Limb (tissue), 2 donors: Measurements from ENCODE around the gene SBNO2.
A peak's percentile ranks its signal among the peaks of the same experiment; 100 is the strongest.

Experiments used
- DNase-seq, 2 donors: peaks; one replicate each; pipeline ENCODE4 v3.0.0-alpha.2; 2016; ENCODE audit errors: extremely low spot score in 2 of 2

SBNO2 gene

DNA sequence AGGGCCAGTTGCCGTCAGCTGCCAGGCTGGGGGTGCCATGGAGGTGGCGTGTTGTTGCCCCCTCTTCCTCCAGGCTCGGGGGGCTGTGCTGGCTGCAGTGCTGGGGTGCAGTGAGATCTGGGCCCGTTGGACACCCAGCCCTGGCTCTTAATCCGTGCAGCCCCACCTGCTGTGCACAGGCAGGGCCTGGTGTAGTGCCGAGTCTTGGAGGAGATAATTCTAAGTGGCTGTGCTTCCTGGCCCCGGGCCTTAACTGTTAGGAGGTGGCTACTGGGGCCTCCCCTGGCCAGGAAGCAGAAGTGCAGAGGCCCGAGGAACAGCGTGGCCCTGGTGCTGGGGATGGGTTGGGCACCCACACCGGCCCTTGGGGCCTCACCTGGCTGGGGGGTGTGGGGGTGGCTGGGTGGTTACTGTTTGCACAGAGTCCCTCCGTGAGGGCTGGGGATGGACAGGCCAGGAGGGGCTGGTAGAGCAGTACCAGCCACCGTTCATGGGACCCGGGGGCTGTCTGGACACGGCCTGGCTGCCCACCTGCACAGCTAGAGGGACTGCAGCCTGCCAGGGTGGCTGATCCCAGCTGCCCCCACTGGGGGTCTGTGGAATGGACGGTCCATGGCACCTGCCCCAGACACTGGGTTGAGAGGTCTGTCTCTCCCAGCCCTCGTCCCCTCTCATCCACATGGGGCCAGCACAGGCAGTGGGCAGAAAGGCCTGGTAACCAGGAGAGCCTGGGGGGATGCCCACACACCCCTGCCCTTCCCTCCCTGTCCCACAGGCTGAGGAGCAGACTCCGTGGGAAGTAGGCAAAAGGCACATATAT lies 67.0 kb downstream of the SBNO2 start:
- DNase-seq, result no peak

- no peak for DNase-seq
Measured at GRCh38 chr19:1105873-1106840, 67.9 kb downstream of the SBNO2 start.

- peak in 1 of 2 donors; percentile 68 for DNase-seq
Measured at GRCh38 chr19:1105008-1105872, 68.8 kb downstream of the SBNO2 start.

DNA sequence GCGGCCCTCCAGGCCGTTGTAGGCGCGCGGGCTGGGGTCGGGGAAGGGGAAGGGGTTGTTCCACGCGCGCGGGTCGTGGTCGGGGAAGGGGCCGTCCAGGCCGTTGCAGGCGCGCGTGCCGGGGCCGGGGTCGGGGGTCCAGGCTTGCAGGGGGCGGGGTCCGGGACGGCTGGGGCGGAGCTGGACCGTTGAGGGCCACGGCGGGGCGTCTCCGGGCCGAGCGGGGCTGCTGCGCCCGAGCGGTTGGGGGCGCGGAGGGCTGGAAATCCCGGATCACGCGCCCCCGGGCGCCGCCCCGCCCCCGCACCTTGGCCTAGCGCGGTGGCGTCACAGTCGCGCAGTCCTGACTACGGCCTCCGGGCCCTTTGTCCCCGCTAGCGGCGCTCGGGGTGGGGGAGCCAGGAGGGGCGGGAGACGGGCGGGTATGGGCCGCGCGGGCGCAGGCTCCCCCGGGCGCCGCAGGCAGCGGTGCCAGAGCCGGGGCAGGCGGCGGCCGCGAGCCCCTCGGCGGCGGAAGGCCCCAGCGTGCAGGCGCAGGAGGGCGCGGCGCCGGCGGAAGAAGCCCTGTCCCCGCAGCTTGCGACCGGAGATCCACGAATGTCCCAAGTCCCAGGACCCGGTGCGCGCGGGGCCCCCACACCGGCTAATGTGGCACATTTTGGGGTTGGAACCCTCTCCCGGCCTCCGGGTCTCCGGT lies 69.6 kb downstream of the SBNO2 start:
- DNase-seq, result peak; percentile 44 to 85

- peak; percentile 99 to 100 for DNase-seq
Measured at GRCh38 chr19:1103708-1104310, 70.3 kb downstream of the SBNO2 start, which contains the start of gene GPX4. GPX4 (plus strand) TSS chr19:1103994; CDS start chr19:1104044, 50 bp downstream.

- no peak for DNase-seq
Measured at GRCh38 chr19:1103132-1103707, 70.8 kb downstream of the SBNO2 start.

DNA sequence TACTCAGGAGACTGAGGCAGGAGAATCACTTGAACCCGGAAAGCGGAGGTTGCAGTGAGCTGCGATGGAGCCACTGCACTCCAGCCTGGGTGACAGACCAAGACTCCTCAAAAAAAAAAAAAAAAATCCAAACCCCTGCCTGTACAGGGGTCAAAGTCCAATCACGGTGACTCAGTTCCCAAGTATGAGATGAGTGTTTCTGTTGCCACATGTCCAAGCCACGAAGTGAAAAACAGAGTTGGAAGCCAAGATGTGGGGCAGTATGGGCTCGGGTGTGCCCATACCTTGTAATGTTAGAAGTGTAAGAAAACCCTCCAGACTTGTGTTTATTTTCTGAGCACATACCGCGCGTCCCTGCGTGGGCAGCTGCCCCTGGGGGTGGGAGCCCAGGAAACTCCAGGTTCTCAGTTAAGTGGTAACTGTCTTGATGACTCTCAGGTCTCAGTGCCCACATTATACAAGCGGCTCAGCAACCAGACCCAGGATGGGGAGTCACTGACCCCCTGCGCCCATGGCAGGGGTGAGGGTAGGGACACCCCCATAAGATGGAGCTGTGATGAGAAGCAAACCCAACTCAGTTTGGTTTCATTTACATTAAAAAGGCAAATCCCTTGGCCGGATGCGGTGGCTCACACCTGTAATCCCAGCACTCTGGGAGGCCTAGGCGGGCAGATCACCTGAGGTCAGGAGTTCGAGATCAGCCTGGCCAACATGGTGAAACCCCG lies 71.5 kb downstream of the SBNO2 start:
- DNase-seq, result no peak

GRCh38 chr19:1101337-1101698 lies 72.8 kb downstream of the SBNO2 start:
- no peak for DNase-seq

GRCh38 chr19:1098177-1099051 lies 75.7 kb downstream of the SBNO2 start:
- no peak for DNase-seq

DNA sequence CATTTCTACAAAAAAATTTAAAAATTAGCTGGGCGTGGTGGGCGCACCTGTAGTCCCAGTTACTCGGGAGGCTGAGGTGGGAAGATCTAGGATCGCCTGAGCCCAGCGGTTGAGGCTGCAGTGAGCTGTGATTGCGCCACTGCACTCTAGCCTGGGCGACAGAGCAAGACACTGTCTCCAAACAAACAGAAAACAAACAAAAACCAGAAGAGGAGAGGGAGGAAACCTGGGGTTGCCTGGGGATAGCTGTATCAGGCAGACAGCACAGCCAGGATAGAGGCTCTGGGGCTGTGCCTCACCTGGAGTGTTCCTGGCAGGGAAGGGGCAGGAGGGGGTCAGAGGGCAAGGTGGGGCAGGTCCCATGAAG lies 76.3 kb downstream of the SBNO2 start:
- no peak for DNase-seq

GRCh38 chr19:1094978-1095701 lies 78.9 kb downstream of the SBNO2 start, which contains the start of gene POLR2E:
POLR2E (minus strand) TSS chr19:1095375; CDS start chr19:1095315, 60 bp downstream.
- DNase-seq, result peak; percentile 97 to 99

DNA sequence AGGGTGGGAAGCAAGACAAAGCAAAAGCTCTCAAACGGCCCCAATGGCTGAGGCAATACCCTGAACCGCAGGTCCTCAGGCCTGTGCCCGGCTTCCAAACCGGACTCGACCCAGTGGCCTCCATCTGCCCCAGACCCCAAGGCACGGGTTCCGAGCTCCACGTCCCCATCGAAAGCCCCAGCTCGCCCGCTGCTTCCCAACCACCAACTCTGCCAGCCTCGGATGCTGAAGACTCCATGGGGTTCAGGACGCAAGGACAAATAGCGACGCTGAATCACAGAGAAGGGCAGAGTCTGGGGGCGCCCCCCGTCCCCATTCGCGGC lies 79.5 kb downstream of the SBNO2 start:
- DNase-seq, result no peak

- DNase-seq, result no peak
Measured at GRCh38 chr19:1093811-1094553, 80.1 kb downstream of the SBNO2 start.

GRCh38 chr19:1093330-1093729 lies 80.7 kb downstream of the SBNO2 start:
- no peak for DNase-seq

DNA sequence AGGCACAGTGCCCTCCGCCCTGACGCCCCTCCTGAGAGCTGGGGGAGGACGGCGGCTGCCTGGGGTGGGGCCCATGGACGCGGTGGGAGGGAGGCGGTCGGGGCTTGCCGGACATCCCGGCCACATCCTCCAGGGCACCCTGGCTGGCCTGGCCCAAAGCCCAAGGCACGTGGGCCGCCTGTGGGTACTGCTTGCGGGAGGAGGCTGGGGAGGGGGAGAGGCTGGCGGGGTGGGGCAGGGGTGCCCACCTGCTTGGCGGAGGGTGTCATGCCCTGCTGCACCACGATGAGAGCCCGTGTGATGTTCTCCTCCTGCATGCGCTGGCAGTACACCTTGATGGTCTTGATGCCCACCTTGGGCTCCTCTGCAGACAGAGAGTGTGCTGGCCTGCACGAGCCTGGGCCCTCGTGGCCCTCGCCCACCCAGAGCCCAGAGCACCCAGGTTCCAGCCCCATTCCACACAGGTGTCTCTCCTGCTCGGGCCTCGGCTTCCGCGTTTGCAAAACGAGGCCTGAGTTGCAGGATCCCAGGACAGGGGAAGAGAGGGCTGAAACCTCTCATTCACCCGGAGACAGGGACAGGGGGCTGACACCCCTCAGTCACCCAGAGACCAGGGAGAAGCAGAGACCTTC lies 82.4 kb downstream of the SBNO2 start:
- no peak for DNase-seq

- DNase-seq, result no peak
Measured at GRCh38 chr19:1090731-1091543, 83.1 kb downstream of the SBNO2 start.
